ENCODE results near the gene GPRIN2.
"Not testable (repeated sequence)": the region's sequence is repeated elsewhere in the genome, so short reads cannot be mapped to it uniquely, and the experiment has no call there.

Gene GPRIN2

GRCh38 chr10:46512725-46513124 is 43.7 kb downstream of the GPRIN2 start:
- H3K4me1 ChIP-seq (ENCODE audit: insufficient read depth, low read length); H3K27me3 ChIP-seq (ENCODE audit: insufficient read depth, low read length); H3K36me3 ChIP-seq (ENCODE audit: insufficient read depth, low read length); H3K9ac ChIP-seq (ENCODE audit: low read depth, low read length); H3K9me3 ChIP-seq (ENCODE audit: insufficient read depth, low read depth, low read length); H3K27ac ChIP-seq (ENCODE audit: low read depth, low read length); H3K4me3 ChIP-seq (ENCODE audit: low read length): not testable (repeated sequence)
- no CpG with 5 or more reads among the region's 7 CpGs for WGBS

- not testable (repeated sequence) for H3K4me1 ChIP-seq (ENCODE audit: insufficient read depth, low read length); H3K9ac ChIP-seq (ENCODE audit: low read depth, low read length); H3K27me3 ChIP-seq (ENCODE audit: insufficient read depth, low read length); H3K27ac ChIP-seq (ENCODE audit: low read depth, low read length); H3K9me3 ChIP-seq (ENCODE audit: insufficient read depth, low read depth, low read length); H3K36me3 ChIP-seq (ENCODE audit: insufficient read depth, low read length); H3K4me3 ChIP-seq (ENCODE audit: low read length)
- WGBS, result no CpG with 5 or more reads among the region's 5 CpGs
Observed at GRCh38 chr10:46512002-46512401, 44.5 kb downstream of the GPRIN2 start.
